Activated naive CD4-positive, alpha-beta T cell (primary cell): ENCODE measurements around the gene CAPN5.
"Not testable (repeated sequence)": the region's sequence is repeated elsewhere in the genome, so short reads cannot be mapped to it uniquely, and the experiment has no call there.

ENCODE experiments used
- DNase-seq, 4 experiments: peaks; one replicate each; lab custom pipeline; 2025; lab: John Stamatoyannopoulos, UW

The CAPN5 gene

GRCh38 chr11:77066229-77067042 is at the start of gene CAPN5:
CAPN5 (plus strand) TSS chr11:77066971; CDS start chr11:77084887, 17,916 bp downstream.
- peak; percentile 41 to 86 (median 62) for DNase-seq

- DNase-seq = not testable (repeated sequence)
Observed at GRCh38 chr11:77018396-77018924, 48.3 kb upstream of the CAPN5 start.

GRCh38 chr11:77019976-77020595 is 46.7 kb upstream of the CAPN5 start:
- no peak for DNase-seq

GRCh38 chr11:77020734-77021133 is 46.0 kb upstream of the CAPN5 start:
- DNase-seq = no peak

GRCh38 chr11:77024745-77025144 is 42.0 kb upstream of the CAPN5 start:
- no peak for DNase-seq

- DNase-seq = no peak
Observed at GRCh38 chr11:77026221-77026620, 40.5 kb upstream of the CAPN5 start.

GRCh38 chr11:77026743-77027142 is 40.0 kb upstream of the CAPN5 start:
- DNase-seq = no peak

- DNase-seq = no peak
Observed at GRCh38 chr11:77027275-77027674, 39.5 kb upstream of the CAPN5 start.

- DNase-seq = no peak
Observed at GRCh38 chr11:77029829-77030228, 36.9 kb upstream of the CAPN5 start.

GRCh38 chr11:77030834-77031414 is 35.8 kb upstream of the CAPN5 start:
- no peak for DNase-seq

GRCh38 chr11:77031599-77031998 is 35.2 kb upstream of the CAPN5 start:
- DNase-seq = no peak

- no peak for DNase-seq
Observed at GRCh38 chr11:77035039-77035438, 31.7 kb upstream of the CAPN5 start.

GRCh38 chr11:77035580-77035979 is 31.2 kb upstream of the CAPN5 start:
- no peak for DNase-seq

- no peak for DNase-seq
Observed at GRCh38 chr11:77036398-77036797, 30.4 kb upstream of the CAPN5 start.

GRCh38 chr11:77037057-77037456 is 29.7 kb upstream of the CAPN5 start:
- no peak for DNase-seq

GRCh38 chr11:77038029-77038824 is 28.5 kb upstream of the CAPN5 start:
- no peak for DNase-seq

GRCh38 chr11:77038825-77039326 is 27.9 kb upstream of the CAPN5 start:
- DNase-seq = no peak

- DNase-seq = no peak
Observed at GRCh38 chr11:77039491-77040400, 27.0 kb upstream of the CAPN5 start.

GRCh38 chr11:77040401-77040777 is 26.4 kb upstream of the CAPN5 start:
- no peak for DNase-seq

- no peak for DNase-seq
Observed at GRCh38 chr11:77040889-77041288, 25.9 kb upstream of the CAPN5 start.
